SU-DHL-6 (cell line): ENCODE results near the gene LCP2.

ENCODE experiments used
- H2AFZ ChIP-seq: fragments of 200-600 bp; sonication (generic); 2 replicates; pipeline ENCODE4 v1.6.1; 2014; ENCODE audit warnings: low read depth, mild to moderate bottlenecking, moderate library complexity, mixed read lengths, antibody characterized with exemption, low read length; ENCODE audit not compliant: severe bottlenecking
- H3F3A ChIP-seq: fragments of 200-600 bp; shearing (Covaris generic); 2 replicates; pipeline ENCODE4 v1.6.0; 2016; ENCODE audit warnings: antibody characterized with exemption, mild to moderate bottlenecking; ENCODE audit not compliant: insufficient read depth
- H3K27ac ChIP-seq: fragments of 200-600 bp; sonication (generic); 2 replicates; pipeline ENCODE4 v1.5.1; 2016; ENCODE audit warnings: low read depth, mild to moderate bottlenecking, low read length, moderate library complexity, mixed read lengths
- H3K27me3 ChIP-seq: fragments of 200-600 bp; sonication (generic), shearing (Covaris generic); 2 replicates; pipeline ENCODE4 v1.6.0; 2014; ENCODE audit warnings: mild to moderate bottlenecking, low read length
- H3K36me3 ChIP-seq: fragments of 200-600 bp; sonication (generic); 2 replicates; pipeline ENCODE4 v1.6.1; 2014; ENCODE audit warnings: mild to moderate bottlenecking, low read length, mixed read lengths
- H3K4me2 ChIP-seq: fragments of 300-600, 200-600 bp; shearing (Covaris generic), sonication (generic); 2 replicates; pipeline ENCODE4 v1.6.0; 2014; ENCODE audit warnings: low read length, low read depth, mild to moderate bottlenecking; ENCODE audit not compliant: poor library complexity, severe bottlenecking
- H3K4me3 ChIP-seq: fragments of 200-600 bp; sonication (generic); 2 replicates; pipeline ENCODE4 v1.5.1; 2014; ENCODE audit warnings: antibody characterized with exemption, low read length, mild to moderate bottlenecking, mixed read lengths; ENCODE audit not compliant: insufficient read depth, poor library complexity, severe bottlenecking
- H3K79me2 ChIP-seq: fragments of 200-600 bp; sonication (generic); 2 replicates; pipeline ENCODE4 v1.6.1; 2014; ENCODE audit warnings: mild to moderate bottlenecking, low read length, moderate library complexity; ENCODE audit not compliant: insufficient read depth
- H3K9ac ChIP-seq: fragments of 200-600 bp; sonication (generic); 2 replicates; pipeline ENCODE4 v1.7.0; 2014; ENCODE audit warnings: mild to moderate bottlenecking, low read length
- H3K9me2 ChIP-seq: fragments of 200-600 bp; sonication (generic); replicated peaks from 2 replicates; pipeline ENCODE4 v1.6.1; 2014; ENCODE audit warnings: low read length; ENCODE audit not compliant: insufficient read depth
- H3K9me3 ChIP-seq: fragments of 200-600 bp; sonication (generic); 2 replicates; pipeline ENCODE4 v1.6.1; 2014; ENCODE audit warnings: low read length, mixed read lengths; ENCODE audit not compliant: insufficient read depth
- H4K20me1 ChIP-seq: fragments of 200-600 bp; sonication (generic); 2 replicates; pipeline ENCODE4 v1.6.1; 2014; ENCODE audit warnings: low read depth, mild to moderate bottlenecking, antibody characterized with exemption, low read length, moderate library complexity, mixed read lengths
- CTCF ChIP-seq: fragments of 200-600 bp; sonication (generic); IDR thresholded peaks from one replicate; pipeline ENCODE4 v1.5.1; 2017; ENCODE audit warnings: antibody characterized with exemption, mild to moderate bottlenecking, low read length, moderate library complexity; ENCODE audit not compliant: insufficient read depth, poor library complexity, severe bottlenecking
- EZH2phosphoT487 ChIP-seq: fragments of 200-600 bp; sonication (generic), shearing (Covaris generic); conservative IDR thresholded peaks from 2 replicates; pipeline ENCODE4 v1.6.1; 2018; ENCODE audit warnings: mild to moderate bottlenecking, antibody characterized with exemption, low read length, moderate library complexity, mixed read lengths

Gene LCP2

DNA sequence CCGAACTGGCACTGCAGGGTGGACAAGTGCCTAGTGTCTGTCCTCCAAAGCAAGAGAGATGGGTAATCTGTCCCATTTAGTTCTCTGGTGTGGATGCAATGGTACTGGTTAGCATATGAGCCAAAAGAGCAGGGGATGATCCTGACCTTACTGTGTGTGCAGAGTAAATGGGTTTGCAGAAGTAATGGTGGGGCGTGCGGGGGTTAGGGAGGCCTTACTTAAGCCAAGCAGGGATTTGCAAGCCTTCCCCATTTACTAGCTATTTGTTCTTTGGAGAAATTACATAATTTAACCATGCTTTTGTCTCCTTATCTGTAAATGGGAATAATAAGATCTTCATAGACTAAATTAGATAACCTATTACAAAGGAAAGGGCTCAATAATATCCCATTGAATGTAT lies 19.9 kb upstream of the LCP2 start:
- Histone ChIP-seq H4K20me1 (no peaks in the 10 kb centered on the region), H3F3A (no peaks in the 10 kb centered on the region), H3K4me2 (no peak overlapping the region), H3K36me3 (no peaks in the 10 kb centered on the region), H3K27ac (no peak overlapping the region), H3K4me3 (no peak overlapping the region), H3K9me3 (no peaks in the 10 kb centered on the region), H3K27me3 (no peaks in the 10 kb centered on the region), H3K9ac (no peak overlapping the region), H3K9me2 (no peaks in the 10 kb centered on the region), H2AFZ (no peak overlapping the region), H3K79me2 (no peaks in the 10 kb centered on the region)
- no peak for TF ChIP-seq CTCF
- TF ChIP-seq EZH2phosphoT487 = no peak

DNA sequence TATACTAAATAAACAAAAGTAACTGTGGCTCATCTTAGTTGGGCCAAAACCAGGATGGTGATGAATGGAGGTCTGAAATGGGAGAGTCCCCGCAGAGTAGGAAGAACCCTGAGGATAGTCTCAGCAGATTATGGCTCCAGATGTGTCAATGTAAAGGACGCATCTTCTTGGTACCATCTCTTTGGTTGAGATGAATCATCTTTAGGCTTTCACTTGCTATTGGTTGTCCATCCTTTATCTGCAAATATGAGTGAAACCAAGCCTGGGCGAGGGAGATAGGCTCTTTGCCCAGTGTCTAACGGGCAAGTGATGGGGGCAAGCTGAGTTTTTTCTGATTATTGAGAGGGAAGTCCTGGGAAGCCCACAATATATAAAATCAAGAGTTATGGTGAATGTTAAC lies 19.4 kb upstream of the LCP2 start:
- Histone ChIP-seq H3K9me2 (no peaks in the 10 kb centered on the region), H3K4me2 (no peak overlapping the region), H3K79me2 (no peaks in the 10 kb centered on the region), H3K9ac (no peak overlapping the region), H2AFZ (no peak overlapping the region), H3F3A (no peaks in the 10 kb centered on the region), H3K27ac (no peak overlapping the region), H3K4me3 (no peak overlapping the region), H3K36me3 (no peaks in the 10 kb centered on the region), H4K20me1 (no peaks in the 10 kb centered on the region), H3K27me3 (no peaks in the 10 kb centered on the region), H3K9me3 (no peaks in the 10 kb centered on the region)
- TF ChIP-seq CTCF (no peak), EZH2phosphoT487 (no peak)

DNA sequence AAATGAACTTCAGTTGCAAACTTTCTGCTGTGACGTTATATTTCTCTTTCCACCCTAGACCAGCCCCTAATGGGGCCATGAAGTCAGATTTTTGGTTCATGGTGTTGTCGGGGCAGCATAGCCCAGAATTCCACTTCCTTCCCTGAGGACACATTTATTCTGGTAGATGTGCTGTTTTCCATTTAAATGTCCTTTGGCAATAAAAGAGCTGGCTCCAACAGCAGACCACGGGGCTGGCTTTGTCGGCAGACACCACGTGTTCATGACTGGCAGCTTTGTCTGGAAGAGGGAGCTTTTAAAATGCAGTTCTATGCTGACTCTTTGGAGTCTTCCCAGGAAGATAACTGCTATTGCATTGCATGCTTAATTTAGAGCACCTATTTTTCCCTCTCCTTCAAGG lies 17.6 kb upstream of the LCP2 start:
- Histone ChIP-seq H3K4me3 (no peak overlapping the region), H3K4me2 (no peak overlapping the region), H3K27me3 (no peaks in the 10 kb centered on the region), H4K20me1 (no peaks in the 10 kb centered on the region), H3K9me2 (no peaks in the 10 kb centered on the region), H3F3A (no peaks in the 10 kb centered on the region), H2AFZ (no peak overlapping the region), H3K9me3 (no peaks in the 10 kb centered on the region), H3K27ac (no peak overlapping the region), H3K36me3 (no peaks in the 10 kb centered on the region), H3K9ac (no peak overlapping the region), H3K79me2 (no peaks in the 10 kb centered on the region)
- TF ChIP-seq EZH2phosphoT487 = no peak
- TF ChIP-seq CTCF = no peak
